Amniotic epithelial cell (primary cell): ENCODE results near the gene TRIM64.
"Not testable (repeated sequence)": the region's sequence is repeated elsewhere in the genome, so short reads cannot be mapped to it uniquely, and the experiment has no call there.

Experiments
- DNase-seq: peaks from one replicate; pipeline ENCODE4 v3.0.0-alpha.2; 2010; ENCODE audit warnings: low read depth

The TRIM64 gene, protein sequence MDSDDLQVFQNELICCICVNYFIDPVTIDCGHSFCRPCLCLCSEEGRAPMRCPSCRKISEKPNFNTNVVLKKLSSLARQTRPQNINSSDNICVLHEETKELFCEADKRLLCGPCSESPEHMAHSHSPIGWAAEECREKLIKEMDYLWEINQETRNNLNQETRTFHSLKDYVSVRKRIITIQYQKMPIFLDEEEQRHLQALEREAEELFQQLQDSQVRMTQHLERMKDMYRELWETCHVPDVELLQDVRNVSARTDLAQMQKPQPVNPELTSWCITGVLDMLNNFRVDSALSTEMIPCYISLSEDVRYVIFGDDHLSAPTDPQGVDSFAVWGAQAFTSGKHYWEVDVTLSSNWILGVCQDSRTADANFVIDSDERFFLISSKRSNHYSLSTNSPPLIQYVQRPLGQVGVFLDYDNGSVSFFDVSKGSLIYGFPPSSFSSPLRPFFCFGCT

DNA sequence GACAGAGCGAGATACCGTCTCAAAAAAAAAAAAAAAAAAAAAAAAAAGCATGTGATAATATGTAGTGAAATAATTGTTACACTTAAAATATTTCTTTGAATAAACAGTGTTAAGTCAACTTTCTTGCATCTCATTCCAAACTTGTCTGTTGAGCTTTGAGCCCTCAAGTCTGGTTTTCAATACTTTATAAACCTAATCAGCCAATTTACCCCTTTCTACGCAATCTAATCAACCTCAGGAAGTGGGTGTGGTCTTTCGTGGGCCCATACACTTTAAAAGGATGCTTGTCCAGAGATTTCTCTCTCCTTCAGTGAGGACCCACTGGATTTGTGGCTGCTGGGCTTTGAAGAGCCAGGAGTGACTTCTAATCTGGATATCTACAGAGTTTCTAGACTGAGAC, at the start of gene TRIM64:
TSS of gene TRIM64 (plus strand) at position 301 of the 400 bp plus-strand sequence. CDS start 2,467 bp downstream, outside the sequence.
- not testable (repeated sequence) for DNase-seq

DNA sequence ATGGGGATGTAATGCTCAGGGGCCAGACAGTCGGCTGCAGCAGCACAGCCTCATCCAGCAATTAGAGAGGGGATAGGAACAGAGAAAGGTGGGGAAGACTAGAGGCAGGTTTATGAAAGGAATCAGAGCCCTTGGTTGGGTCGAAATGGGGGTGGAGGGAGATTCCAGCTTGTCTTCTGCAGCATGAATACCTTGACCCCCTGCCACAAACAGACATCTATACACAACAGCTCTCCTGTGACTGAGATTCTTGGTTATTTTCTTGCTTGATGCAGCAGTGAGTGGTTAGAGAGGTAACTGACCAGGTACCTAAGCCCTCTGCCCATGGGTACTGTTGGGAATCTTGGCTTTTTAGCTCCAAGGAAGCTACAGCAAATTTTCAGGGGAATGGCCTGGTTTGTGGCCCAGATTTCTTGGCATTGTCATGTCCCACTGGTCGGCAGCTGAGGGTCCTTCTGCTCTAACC, 43.6 kb upstream of the TRIM64 start, which contains the start of gene TRIM49D1:
TSS of gene TRIM49D1 (minus strand) at position 51 of the 466 bp plus-strand sequence. CDS start 4,535 bp downstream, outside the sequence.
- no peak for DNase-seq

- DNase-seq, result not testable (repeated sequence)
These were observed 42.1 kb upstream of the TRIM64 start, which contains the start of gene TRIM49D2 for GRCh38 chr11:89923764-89924163. TRIM49D2 (plus strand) TSS chr11:89924064; CDS start chr11:89926762, 2,698 bp downstream.

DNA sequence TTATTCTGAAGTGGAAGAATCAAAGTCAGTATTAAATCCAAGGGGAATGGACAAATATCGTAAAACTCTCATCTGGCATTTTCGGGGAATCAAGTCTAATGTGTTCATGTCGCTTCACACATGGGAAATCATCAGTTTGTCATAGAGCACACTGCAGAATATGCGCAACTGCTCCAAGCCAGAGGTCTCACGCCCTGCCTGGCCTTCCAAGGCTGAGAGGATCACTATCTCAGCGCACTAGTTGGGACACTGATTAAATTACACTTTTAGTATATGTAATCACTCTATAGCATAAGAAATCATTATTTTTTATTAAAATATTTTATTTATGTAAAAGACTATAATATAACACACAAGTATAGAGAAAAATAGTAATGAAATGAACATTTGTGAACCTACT, 5.0 kb upstream of the TRIM64 start:
- not testable (repeated sequence) for DNase-seq
